Uterus (tissue), 4 donors: Measurements from ENCODE around the gene LIG3. TPM values are rescaled to one million over a fixed set of nuclear protein-coding genes. Genes with fewer than 3 reads are reported as not detected.
A peak's percentile ranks its signal among the peaks of the same experiment; 100 is the strongest.

Experiments
- DNase-seq, 2 donors: peaks; one replicate each; pipeline ENCODE4 v3.0.0-alpha.2; 2019 to 2020
- H3K27ac ChIP-seq, 2 donors: fragments of 200-600 bp; sonication (generic); 1 replicate in 1 of 2; 2 replicates in 1 of 2; pipeline ENCODE4 v1.5.1; 2016 to 2018
- H3K27me3 ChIP-seq, 2 donors: fragments of 200-600 bp; sonication (generic); one replicate each; pipeline ENCODE4 v1.5.1; 2018 to 2019; ENCODE audit warnings: control low read depth in 1 of 2
- H3K36me3 ChIP-seq, 2 donors: fragments of 200-600 bp; sonication (generic); one replicate each; pipeline ENCODE4 v1.5.1; 2019; ENCODE audit warnings: control low read depth in 1 of 2
- H3K4me1 ChIP-seq, 2 donors: fragments of 200-600 bp; sonication (generic); one replicate each; pipeline ENCODE4 v1.5.1; 2018 to 2019; ENCODE audit warnings: control low read depth in 1 of 2
- H3K4me3 ChIP-seq, 2 donors: fragments of 200-600 bp; sonication (generic); 1 replicate in 1 of 2; 2 replicates in 1 of 2; pipeline ENCODE4 v1.5.1; 2018 to 2019; ENCODE audit warnings: mild to moderate bottlenecking in 1 of 2
- H3K9me3 ChIP-seq, 2 donors: fragments of 200-600 bp; sonication (generic); one replicate each; pipeline ENCODE4 v1.5.1; 2019; ENCODE audit warnings: control low read depth in 1 of 2
- CTCF ChIP-seq, 4 experiments: fragments of 200-600 bp in 2 of 4; fragments of 450-650 bp in 2 of 4; sonication (generic) in 2 of 4; IDR thresholded peaks; one replicate each; pipeline ENCODE4 v1.5.1; 2016 to 2019; ENCODE audit warnings: antibody characterized with exemption in 4 of 4, mild to moderate bottlenecking in 2 of 4, moderate library complexity in 1 of 4
- POLR2A ChIP-seq, 2 donors: fragments of 450-650 bp; IDR thresholded peaks; one replicate each; pipeline ENCODE4 v1.6.1; 2016; ENCODE audit warnings: antibody characterized with exemption in 2 of 2, mild to moderate bottlenecking in 1 of 2, moderate library complexity in 1 of 2
- intact Hi-C: fragments of 100-400 bp; cut with DNase I; formaldehyde crosslinking; loops from one replicate; pipeline ENCODE4 v1.15.1; 2023; ENCODE audit warnings: low total_unique reads
- total RNA-seq, 4 donors: library from RNA; depleted of rRNA in 3 of 4; stranded (reverse); fragments of >200 nt in 3 of 4; gene quantifications; one replicate each; pipeline versions ENCODE4 v1.1.0 to v1.2.4, GENCODE V29; 2014 to 2023
- donor health status: DM: yes; HTN: yes; CAD: no.

Gene LIG3
- total RNA-seq, 4 donors from 2014 or later: 11.5 to 108 (median 57.0) TPM

GRCh38 chr17:34981538-34982241 lies 1.4 kb downstream of the LIG3 start:
- DNase-seq: no peak
- H3K27ac ChIP-seq: peak overlapping the region; percentile 99
- peak overlapping the region; percentile 82 to 83 for H3K4me3 ChIP-seq
- TF ChIP-seq POLR2A (IDR thresholded peaks at IDR 0.05) (no peak), CTCF (IDR thresholded peaks at IDR 0.05) (no peak)
- intact Hi-C loops: no loop called here
- no peaks in the 10 kb centered on the region for H3K36me3 ChIP-seq
- no peaks in the 10 kb centered on the region for H3K9me3 ChIP-seq
- H3K27me3 ChIP-seq: no peaks in the 10 kb centered on the region
- H3K4me1 ChIP-seq: no peaks in the 10 kb centered on the region

GRCh38 chr17:34987232-34987631 lies 6.9 kb downstream of the LIG3 start:
- Histone ChIP-seq H3K4me1 (no peaks in the 10 kb centered on the region), H3K36me3 (no peaks in the 10 kb centered on the region), H3K27me3 (no peaks in the 10 kb centered on the region), H3K9me3 (no peaks in the 10 kb centered on the region), H3K27ac (no peak overlapping the region), H3K4me3 (no peak overlapping the region)
- TF ChIP-seq POLR2A (IDR thresholded peaks at IDR 0.05) (no peak), CTCF (IDR thresholded peaks at IDR 0.05) (no peak)
- intact Hi-C loops: no loop called here
- no peak for DNase-seq

- TF ChIP-seq POLR2A (IDR thresholded peaks at IDR 0.05) (no peak), CTCF (IDR thresholded peaks at IDR 0.05) (no peak)
- Histone ChIP-seq H3K4me3 (no peak overlapping the region), H3K4me1 (no peaks in the 10 kb centered on the region), H3K9me3 (no peaks in the 10 kb centered on the region), H3K27ac (peak overlapping the region in 1 of 2 donors; percentile 26), H3K36me3 (no peaks in the 10 kb centered on the region), H3K27me3 (no peaks in the 10 kb centered on the region)
- DNase-seq: no peak
- intact Hi-C loops: no loop called here
These were observed 8.3 kb downstream of the LIG3 start for GRCh38 chr17:34988644-34989043.

GRCh38 chr17:34989473-34989872 lies 9.2 kb downstream of the LIG3 start:
- intact Hi-C loops: no loop called here
- Histone ChIP-seq H3K4me3 (no peak overlapping the region), H3K36me3 (no peaks in the 10 kb centered on the region), H3K27ac (no peak overlapping the region), H3K4me1 (no peaks in the 10 kb centered on the region), H3K27me3 (no peaks in the 10 kb centered on the region), H3K9me3 (no peaks in the 10 kb centered on the region)
- no peak for DNase-seq
- TF ChIP-seq POLR2A (IDR thresholded peaks at IDR 0.05) (no peak), CTCF (IDR thresholded peaks at IDR 0.05) (no peak)

GRCh38 chr17:34990921-34991365 lies 10.6 kb downstream of the LIG3 start:
- DNase-seq: peak; percentile 31 to 34
- Histone ChIP-seq H3K9me3 (no peaks in the 10 kb centered on the region), H3K27ac (peak overlapping the region in 1 of 2 donors; percentile 71), H3K4me3 (no peak overlapping the region), H3K36me3 (no peaks in the 10 kb centered on the region), H3K27me3 (no peaks in the 10 kb centered on the region), H3K4me1 (no peaks in the 10 kb centered on the region)
- TF ChIP-seq CTCF (IDR thresholded peaks at IDR 0.05) (no peak), POLR2A (IDR thresholded peaks at IDR 0.05) (no peak)
- intact Hi-C loops: no loop called here
